Stimulated activated CD4-positive, alpha-beta T cell treated with anti-CD3 and anti-CD28 coated beads, Interleukin-2, amount 100 ng/mL, for 24 hours (primary cell): Measurements from ENCODE around the gene PCDH1.
"Not testable (repeated sequence)": the region's sequence is repeated elsewhere in the genome, so short reads cannot be mapped to it uniquely, and the experiment has no call there.

Source experiments
- DNase-seq, 2 donors: peaks; one replicate each; pipeline ENCODE4 v3.0.0-alpha.2; 2020

PCDH1 gene

GRCh38 chr5:141878186-141878710 is at the start of gene PCDH1:
PCDH1 (minus strand) TSS chr5:141878410; CDS start chr5:141878262, 148 bp downstream.
- peak in 1 of 2 donors; percentile 41 for DNase-seq

GRCh38 chr5:141926434-141926833 is 48.2 kb upstream of the PCDH1 start:
- DNase-seq, result no peak

DNA sequence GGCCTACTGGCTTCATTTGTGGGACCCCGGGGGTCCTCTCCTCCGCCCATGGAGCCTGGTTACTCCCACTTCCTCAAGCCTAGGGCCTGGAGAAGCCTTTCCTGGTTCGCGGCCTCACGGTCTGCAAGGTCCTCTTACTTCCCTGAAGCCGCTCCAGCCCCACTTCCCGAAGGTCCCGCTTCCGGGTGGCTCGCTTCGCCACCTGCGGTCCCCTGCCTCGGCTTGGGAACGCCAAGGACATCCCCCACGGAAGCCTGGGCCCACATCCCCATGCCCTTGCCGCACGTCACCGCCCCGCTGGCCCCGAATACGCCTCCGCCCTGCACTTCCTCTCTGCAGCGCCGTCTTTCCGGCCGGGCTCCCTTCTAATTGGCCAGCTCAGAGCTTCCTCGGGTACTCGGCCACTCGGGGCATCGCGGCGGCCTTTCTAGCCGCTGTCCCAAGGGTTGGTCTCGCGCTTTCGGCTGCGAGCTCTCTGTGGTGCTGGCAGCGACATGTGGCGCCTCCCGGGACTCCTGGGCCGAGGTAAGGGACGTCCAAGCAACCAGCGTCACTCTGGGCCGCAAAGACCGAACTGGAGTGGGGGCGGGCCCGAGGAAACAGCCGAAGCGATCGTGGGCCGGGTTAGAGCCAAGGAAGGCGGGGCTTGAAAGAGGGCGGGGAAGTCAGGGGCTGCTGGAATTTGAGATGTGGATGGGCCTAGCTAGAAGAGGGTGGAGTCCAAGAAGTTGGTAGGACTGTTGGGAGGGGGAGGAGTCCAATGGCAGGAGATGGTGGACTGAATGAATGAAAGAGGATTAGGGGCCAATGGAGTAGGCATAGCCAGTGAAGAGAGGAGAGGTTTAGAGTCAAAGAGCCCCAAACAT is 45.5 kb upstream of the PCDH1 start, which contains the start of gene DELE1:
TSS of gene DELE1 (plus strand) at position 424 of the 866 bp plus-strand sequence. CDS start at position 495, 71 bp downstream.
- DNase-seq, result peak; percentile 92 to 99

DNA sequence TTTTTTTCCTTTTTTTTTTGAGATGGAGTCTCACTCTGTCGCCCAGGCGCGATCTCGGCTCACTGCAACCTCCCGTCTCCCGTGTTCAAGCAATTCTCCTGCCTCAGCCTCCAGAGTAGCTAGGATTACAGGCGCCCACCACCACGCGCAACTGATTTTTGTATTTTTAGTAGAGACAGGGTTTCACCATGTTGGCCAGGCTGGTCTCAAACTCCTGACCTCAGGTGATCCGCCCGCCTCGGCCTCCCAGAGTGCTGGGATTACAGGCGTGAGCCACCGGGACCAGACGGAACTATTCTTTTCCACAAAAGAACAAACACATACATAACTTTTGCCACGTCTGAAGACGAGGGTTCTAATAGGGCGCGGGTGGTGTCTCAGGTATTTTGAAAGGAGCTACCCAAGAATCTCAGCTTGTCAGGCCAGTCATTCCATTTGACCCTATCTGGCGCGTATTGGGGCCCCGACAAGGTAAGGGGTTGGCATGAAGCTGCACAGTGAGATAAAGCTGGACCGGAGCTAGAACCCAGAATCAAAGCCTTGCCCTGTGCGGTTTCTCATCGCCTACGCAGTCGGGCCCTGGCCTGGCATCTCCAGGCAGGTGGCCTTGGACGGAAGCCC is 44.7 kb upstream of the PCDH1 start:
- DNase-seq, result not testable (repeated sequence)

- no peak for DNase-seq
Measured at GRCh38 chr5:141920771-141921170, 42.6 kb upstream of the PCDH1 start.

DNA sequence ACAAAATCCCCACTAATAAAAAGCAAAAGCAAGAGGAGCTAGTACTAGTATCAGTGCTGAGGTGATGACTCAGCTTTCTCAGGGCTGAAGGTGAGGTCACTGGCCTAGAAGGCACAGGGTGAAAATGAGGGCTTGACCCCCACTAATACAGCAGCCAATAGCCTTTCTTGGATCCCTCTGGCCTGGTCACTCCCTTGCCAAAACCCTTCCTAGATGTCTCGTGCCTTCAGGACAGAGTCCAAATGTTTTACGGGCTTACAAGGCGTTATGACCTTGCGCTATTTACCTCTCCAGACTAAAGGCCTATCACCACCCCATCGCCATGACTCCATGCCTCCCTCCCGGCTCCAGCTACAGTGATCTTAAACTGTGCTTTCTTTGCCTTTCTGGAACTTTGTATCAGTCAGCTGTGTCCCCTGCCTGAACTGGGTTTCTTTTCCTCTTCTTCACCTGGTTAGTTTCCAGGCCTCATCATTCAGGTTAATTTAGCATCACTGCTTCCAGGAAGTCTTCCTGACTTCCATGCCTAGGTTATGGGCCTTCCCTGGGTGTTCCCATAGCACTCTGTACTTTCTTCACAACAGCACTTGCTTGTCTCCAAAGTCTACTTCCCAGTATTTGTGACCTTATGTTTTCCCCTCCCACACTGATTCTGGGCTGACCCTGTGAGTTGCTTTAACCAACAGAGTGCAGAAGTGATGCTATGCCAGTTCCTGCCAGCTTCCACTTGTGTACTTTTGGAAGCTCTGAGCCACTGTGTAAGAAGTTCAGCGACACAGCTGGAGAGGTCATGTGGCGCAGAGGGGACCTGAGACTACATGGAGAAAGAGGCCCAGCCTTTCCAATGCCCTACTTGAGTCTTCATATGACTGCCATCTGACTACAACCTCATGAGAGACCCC is 41.3 kb upstream of the PCDH1 start:
- no peak for DNase-seq

- DNase-seq, result no peak
Measured at GRCh38 chr5:141917760-141918159, 39.5 kb upstream of the PCDH1 start.

DNA sequence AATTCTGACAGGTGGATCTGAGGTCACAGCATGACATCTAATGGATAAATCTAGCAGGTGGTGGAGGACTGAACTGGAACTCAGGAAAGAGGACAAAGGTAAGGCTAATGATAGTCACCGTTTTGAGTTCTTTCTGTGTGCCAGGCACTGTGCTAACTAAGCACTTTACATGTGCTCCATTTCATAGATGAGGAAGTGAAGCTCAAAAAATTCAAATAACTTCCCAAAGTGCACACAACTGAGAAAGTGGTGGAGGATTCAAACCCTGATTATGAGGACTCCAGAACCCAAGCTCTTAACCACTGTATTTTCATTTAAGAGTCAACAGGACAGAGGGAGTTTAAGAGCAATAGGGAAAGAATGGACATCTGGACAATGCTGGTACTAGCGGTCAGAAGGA is 38.3 kb upstream of the PCDH1 start:
- DNase-seq, result no peak

DNA sequence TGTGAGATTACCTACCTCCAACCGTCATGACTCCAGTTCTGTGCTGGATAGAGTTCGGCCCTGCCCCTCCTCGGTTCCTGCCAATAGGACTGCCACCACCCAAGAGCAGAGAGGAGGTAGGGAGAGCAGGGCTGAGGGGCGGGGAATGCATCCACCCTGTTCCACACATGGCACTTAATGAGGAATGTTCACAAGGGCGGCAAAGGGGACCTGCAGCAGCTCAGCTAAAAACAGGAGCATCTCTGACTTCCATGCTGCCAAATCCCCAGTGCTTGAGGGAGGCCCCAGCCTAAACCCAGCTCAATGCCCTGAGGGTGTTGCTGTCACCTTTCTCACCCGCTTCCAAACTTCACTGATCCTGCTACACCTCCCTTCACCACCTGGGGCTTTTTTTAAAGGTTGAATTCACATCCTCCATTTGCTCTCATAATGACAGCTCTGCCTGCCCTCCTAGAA is 37.7 kb upstream of the PCDH1 start:
- no peak for DNase-seq

DNA sequence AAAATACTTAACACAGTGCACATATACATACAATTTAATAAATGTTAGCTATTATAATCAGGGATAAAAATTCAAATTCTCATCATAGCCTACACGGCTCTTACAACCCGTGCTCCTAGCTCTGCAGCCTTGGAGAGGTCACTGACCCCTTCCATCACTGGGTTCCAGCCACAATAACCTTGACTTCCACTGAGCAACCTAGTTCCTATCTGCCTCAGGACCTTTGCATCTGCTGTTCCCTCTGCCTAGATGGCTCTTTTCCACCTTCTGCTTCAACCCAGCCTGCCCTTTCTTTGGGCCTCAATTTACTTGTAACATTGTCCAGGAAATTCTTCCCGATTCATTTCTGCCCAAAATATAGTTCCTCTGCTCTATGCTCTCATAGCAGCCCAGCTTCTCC is 36.6 kb upstream of the PCDH1 start:
- DNase-seq, result no peak

- peak; percentile 19 to 38 for DNase-seq
Measured at GRCh38 chr5:141914199-141914743, 36.1 kb upstream of the PCDH1 start.

- no peak for DNase-seq
Measured at GRCh38 chr5:141913560-141914198, 35.5 kb upstream of the PCDH1 start.

DNA sequence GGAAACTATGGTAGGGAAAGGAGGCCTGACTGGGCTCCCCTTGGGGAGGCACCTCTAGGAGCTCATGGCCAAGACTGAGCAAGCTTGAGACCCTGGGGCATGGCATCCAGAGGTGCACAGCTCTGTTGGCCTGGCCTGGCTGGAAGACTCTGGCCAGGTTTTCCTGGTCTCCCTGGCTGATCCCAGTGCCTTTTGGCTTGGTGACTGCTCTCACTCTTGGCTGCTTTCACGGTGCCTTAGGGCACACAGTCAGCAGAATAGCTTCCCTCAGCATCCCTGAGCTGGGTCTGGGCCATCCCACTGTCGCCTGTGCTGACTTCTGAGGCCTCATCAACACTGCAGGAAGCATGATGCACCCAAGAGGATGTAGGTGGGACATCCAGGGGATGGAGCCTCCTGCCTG is 32.1 kb upstream of the PCDH1 start:
- DNase-seq, result no peak

DNA sequence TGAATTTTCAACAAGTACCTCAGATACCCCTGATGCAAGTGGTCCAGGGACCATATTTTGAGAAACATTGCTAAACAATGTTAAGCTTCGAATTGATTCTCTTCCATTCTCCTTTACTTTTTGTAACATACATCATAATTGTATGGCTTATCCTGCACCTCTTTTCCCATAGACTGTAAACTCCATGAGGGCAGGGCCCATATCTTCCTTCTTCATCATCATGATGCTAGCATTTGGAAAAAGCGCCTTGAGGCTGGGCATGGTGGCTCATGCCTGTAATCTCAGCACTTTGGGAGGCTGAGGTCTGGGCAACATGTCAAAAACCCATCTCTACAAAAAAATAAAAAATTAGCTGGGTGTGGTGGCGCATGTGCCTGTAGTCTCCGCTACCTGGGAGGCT is 31.0 kb upstream of the PCDH1 start:
- no peak for DNase-seq

DNA sequence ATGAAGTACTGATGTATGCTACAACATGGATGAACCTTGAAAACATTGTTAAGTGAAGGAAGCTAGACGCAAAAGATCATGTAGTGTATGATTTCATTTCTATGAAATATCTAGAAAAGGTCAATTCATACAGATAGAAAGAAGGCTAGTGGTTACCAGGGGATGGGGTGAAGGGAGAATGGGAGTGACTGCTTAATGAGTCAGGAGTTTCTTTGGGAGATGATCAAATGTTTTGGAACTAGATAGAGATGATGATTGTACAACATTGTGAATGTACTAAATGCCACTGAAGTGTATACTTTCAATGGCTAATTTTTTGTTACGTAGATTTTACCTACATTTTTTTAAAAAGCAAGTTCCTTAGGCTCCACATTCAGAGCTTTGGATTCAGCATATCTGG is 30.6 kb upstream of the PCDH1 start:
- DNase-seq, result no peak

GRCh38 chr5:141906972-141907371 is 28.8 kb upstream of the PCDH1 start:
- no peak for DNase-seq

DNA sequence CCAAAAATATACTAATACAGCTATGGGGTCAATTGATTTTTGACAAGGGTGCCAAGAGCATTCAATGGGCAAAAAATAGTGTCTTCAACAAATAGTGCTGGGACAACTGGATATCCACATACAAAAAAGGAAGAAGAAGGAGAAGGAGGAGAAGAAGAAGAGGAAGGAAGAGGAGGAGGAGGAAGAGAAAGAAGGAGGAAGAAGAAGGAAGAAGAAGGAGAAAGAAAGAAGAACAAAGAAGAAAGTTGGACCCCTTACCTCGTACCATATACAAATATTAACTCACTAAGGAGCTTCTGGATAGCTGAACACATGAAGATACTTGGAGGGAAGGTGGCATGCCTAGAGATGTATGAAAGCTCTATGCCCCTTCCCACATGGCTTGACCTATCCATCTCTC is 28.3 kb upstream of the PCDH1 start:
- DNase-seq, result no peak

- no peak for DNase-seq
Measured at GRCh38 chr5:141904551-141904950, 26.3 kb upstream of the PCDH1 start.

DNA sequence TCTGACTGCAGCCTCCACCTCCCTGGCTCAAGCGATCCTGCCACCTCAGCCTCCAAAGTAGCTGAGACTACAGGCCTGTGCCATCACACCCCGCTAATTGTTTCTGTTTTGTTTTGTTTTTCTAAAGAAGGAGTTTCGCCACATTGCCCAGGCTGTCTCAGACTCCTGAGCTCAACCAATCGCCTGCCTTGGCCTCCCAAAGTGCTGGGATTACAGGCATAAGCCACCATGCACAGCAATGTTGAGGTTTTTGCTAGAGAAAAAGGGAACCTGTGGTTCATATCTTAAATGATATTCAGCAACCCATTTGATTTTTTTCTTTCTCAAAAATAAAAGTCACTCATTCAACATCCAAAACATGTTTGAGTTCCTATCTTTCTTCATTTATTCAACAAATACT is 25.1 kb upstream of the PCDH1 start:
- no peak for DNase-seq

GRCh38 chr5:141902015-141902814 is 24.0 kb upstream of the PCDH1 start:
- DNase-seq, result no peak

DNA sequence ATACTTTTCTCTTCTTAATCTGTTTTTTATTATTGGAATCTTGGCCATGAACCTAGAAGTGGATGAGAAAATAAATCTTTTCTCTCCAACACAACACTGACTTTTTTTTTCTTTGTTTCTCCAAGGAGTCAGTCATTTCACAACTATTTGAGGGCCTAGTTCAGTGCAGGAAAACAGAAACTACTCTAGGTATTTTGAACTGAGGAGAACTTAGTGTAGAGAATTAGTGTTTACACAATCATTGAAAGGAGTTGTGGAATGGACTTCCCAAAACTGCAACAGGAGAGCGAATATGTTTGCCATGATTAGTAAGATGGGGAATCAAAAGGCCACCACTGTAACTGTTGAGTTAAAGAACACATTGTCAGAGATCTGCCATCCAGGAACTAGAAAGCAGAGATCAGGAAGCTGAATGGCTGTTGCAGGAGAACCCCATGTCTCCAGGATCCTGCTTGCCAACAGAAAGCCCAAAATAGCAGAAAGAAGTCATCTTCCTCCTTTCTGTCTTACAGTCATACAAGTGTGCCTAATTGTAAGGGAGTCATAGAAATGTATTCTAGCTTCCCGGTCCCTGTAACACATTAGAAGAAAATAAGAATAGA is 20.3 kb upstream of the PCDH1 start:
- DNase-seq, result no peak
